Activated T-helper 1 cell treated with anti-CD3 and anti-CD28 coated beads, Interleukin-2, amount 50 U/mL, for 16 hours (primary cell): ENCODE results near the gene PCYOX1L.
A peak's percentile ranks its signal among the peaks of the same experiment; 100 is the strongest.

Experiments
- DNase-seq, 2 donors: peaks; one replicate each; pipeline ENCODE4 v3.0.0-alpha.2; 2020; ENCODE audit warnings: low read depth in 1 of 2, low spot score in 1 of 2

The PCYOX1L gene

GRCh38 chr5:149357370-149358293, at the start of gene PCYOX1L:
Gene PCYOX1L, plus strand, starts transcription at chr5:149358046. Its CDS starts 23 bp downstream, at chr5:149358069.
- peak; percentile 87 to 97 for DNase-seq

- no peak for DNase-seq
These were observed 48.5 kb upstream of the PCYOX1L start for GRCh38 chr5:149309354-149309753.

GRCh38 chr5:149310488-149310887, 47.4 kb upstream of the PCYOX1L start:
- DNase-seq = no peak

- DNase-seq = no peak
These were observed 46.7 kb upstream of the PCYOX1L start for GRCh38 chr5:149310947-149311658.

GRCh38 chr5:149313151-149313841, 44.5 kb upstream of the PCYOX1L start:
- no peak for DNase-seq

GRCh38 chr5:149314571-149315111, 43.2 kb upstream of the PCYOX1L start:
- no peak for DNase-seq

GRCh38 chr5:149315753-149316152, 42.1 kb upstream of the PCYOX1L start:
- no peak for DNase-seq

GRCh38 chr5:149317281-149318048, 40.4 kb upstream of the PCYOX1L start:
- no peak for DNase-seq

GRCh38 chr5:149319174-149319573, 38.7 kb upstream of the PCYOX1L start:
- DNase-seq = no peak

GRCh38 chr5:149320791-149321330, 37.0 kb upstream of the PCYOX1L start:
- no peak for DNase-seq

GRCh38 chr5:149322518-149322917, 35.3 kb upstream of the PCYOX1L start:
- no peak for DNase-seq

GRCh38 chr5:149323210-149323609, 34.6 kb upstream of the PCYOX1L start:
- DNase-seq = no peak

GRCh38 chr5:149323621-149324205, 34.1 kb upstream of the PCYOX1L start:
- DNase-seq = no peak

- no peak for DNase-seq
These were observed 33.2 kb upstream of the PCYOX1L start for GRCh38 chr5:149324641-149325040.

GRCh38 chr5:149325166-149325735, 32.6 kb upstream of the PCYOX1L start:
- no peak for DNase-seq

GRCh38 chr5:149325894-149326293, 32.0 kb upstream of the PCYOX1L start:
- no peak for DNase-seq

GRCh38 chr5:149326611-149327010, 31.2 kb upstream of the PCYOX1L start:
- no peak for DNase-seq

GRCh38 chr5:149328177-149328576, 29.7 kb upstream of the PCYOX1L start:
- no peak for DNase-seq

- DNase-seq = no peak
These were observed 24.0 kb upstream of the PCYOX1L start for GRCh38 chr5:149333711-149334443.
